Uterus (tissue), 4 donors: ENCODE data around the gene PCDH1. TPM values are rescaled to one million over a fixed set of nuclear protein-coding genes. Genes with fewer than 3 reads are reported as not detected.

Experiments used
- DNase-seq, 2 donors: peaks; one replicate each; pipeline ENCODE4 v3.0.0-alpha.2; 2019 to 2020
- H3K27ac ChIP-seq, 2 donors: fragments of 200-600 bp; sonication (generic); 1 replicate in 1 of 2; 2 replicates in 1 of 2; pipeline ENCODE4 v1.5.1; 2016 to 2018
- H3K27me3 ChIP-seq, 2 donors: fragments of 200-600 bp; sonication (generic); one replicate each; pipeline ENCODE4 v1.5.1; 2018 to 2019; ENCODE audit warnings: control low read depth in 1 of 2
- H3K36me3 ChIP-seq, 2 donors: fragments of 200-600 bp; sonication (generic); one replicate each; pipeline ENCODE4 v1.5.1; 2019; ENCODE audit warnings: control low read depth in 1 of 2
- H3K4me1 ChIP-seq, 2 donors: fragments of 200-600 bp; sonication (generic); one replicate each; pipeline ENCODE4 v1.5.1; 2018 to 2019; ENCODE audit warnings: control low read depth in 1 of 2
- H3K4me3 ChIP-seq, 2 donors: fragments of 200-600 bp; sonication (generic); 1 replicate in 1 of 2; 2 replicates in 1 of 2; pipeline ENCODE4 v1.5.1; 2018 to 2019; ENCODE audit warnings: mild to moderate bottlenecking in 1 of 2
- H3K9me3 ChIP-seq, 2 donors: fragments of 200-600 bp; sonication (generic); one replicate each; pipeline ENCODE4 v1.5.1; 2019; ENCODE audit warnings: control low read depth in 1 of 2
- CTCF ChIP-seq, 4 experiments: fragments of 200-600 bp in 2 of 4; fragments of 450-650 bp in 2 of 4; sonication (generic) in 2 of 4; IDR thresholded peaks; one replicate each; pipeline ENCODE4 v1.5.1; 2016 to 2019; ENCODE audit warnings: antibody characterized with exemption in 4 of 4, mild to moderate bottlenecking in 2 of 4, moderate library complexity in 1 of 4
- POLR2A ChIP-seq, 2 donors: fragments of 450-650 bp; IDR thresholded peaks; one replicate each; pipeline ENCODE4 v1.6.1; 2016; ENCODE audit warnings: antibody characterized with exemption in 2 of 2, mild to moderate bottlenecking in 1 of 2, moderate library complexity in 1 of 2
- intact Hi-C: fragments of 100-400 bp; cut with DNase I; formaldehyde crosslinking; loops from one replicate; pipeline ENCODE4 v1.15.1; 2023; ENCODE audit warnings: low total_unique reads
- total RNA-seq, 4 donors: library from RNA; depleted of rRNA in 3 of 4; stranded (reverse); fragments of >200 nt in 3 of 4; gene quantifications; one replicate each; pipeline versions ENCODE4 v1.1.0 to v1.2.4, GENCODE V29; 2014 to 2023
- donor health status: DM: yes; HTN: yes; CAD: no.

Gene PCDH1
- total RNA-seq, 4 donors from 2014 or later: 29.2 to 46.7 (median 31.5) TPM

DNA sequence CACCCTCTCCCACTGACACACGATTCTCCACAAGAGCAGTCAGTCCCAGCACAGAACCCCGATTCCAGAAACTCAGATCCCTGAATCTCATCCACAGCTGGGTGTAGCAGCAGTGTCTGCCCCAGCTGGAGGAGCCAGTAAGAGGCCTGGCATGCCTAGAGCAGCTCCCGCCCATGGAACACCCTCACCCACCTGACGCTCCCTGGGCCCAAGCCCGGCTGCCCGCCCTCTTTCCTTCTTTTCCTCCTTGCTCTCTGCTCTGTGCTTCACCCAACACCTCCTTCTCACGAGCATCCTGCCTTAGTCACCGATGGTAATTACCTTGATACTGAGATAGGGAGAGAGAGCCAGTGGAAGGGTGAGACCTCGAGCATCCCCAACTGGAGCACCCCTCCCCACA is 8.7 kb downstream of the PCDH1 start:
- DNase-seq: no peak
- Histone ChIP-seq H3K27me3 (no peaks in the 10 kb centered on the region), H3K36me3 (no peaks in the 10 kb centered on the region), H3K9me3 (no peaks in the 10 kb centered on the region), H3K27ac (no peak overlapping the region), H3K4me1 (no peaks in the 10 kb centered on the region), H3K4me3 (no peak overlapping the region)
- TF ChIP-seq CTCF (IDR thresholded peaks at IDR 0.05) (no peak), POLR2A (IDR thresholded peaks at IDR 0.05) (no peak)
- intact Hi-C loops: loop anchor here (5.0 kb wide), 1 partner anchor 708 kb away; no protein-coding TSS in a partner anchor

GRCh38 chr5:141869040-141869439 is 9.2 kb downstream of the PCDH1 start:
- H3K27ac ChIP-seq: no peak overlapping the region

DNA sequence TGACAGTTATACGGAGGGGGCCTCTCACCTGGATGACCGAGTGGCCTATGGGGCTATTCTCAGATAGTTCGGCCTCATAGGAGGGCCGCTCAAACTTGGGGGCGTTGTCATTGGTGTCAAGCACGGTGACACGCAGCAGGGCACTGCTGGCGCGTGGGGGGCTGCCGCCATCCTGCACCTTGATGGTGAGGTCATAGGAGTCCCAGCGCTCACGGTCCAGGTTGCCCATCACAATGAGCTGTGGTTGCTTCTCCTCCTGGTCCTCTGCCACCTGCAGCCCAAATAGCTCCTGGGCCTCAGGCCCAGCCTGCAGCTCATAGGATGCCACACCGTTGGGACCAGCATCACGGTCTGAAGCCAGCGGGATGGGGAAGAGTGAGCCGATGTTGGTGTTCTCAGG is 9.7 kb downstream of the PCDH1 start:
- Histone ChIP-seq H3K9me3 (no peaks in the 10 kb centered on the region), H3K27ac (no peak overlapping the region), H3K4me3 (no peak overlapping the region), H3K27me3 (no peaks in the 10 kb centered on the region), H3K36me3 (no peaks in the 10 kb centered on the region), H3K4me1 (no peaks in the 10 kb centered on the region)
- no peak for TF ChIP-seq CTCF (IDR thresholded peaks at IDR 0.05)
- no peak for TF ChIP-seq POLR2A (IDR thresholded peaks at IDR 0.05)
- intact Hi-C loops: loop anchor here (5.0 kb wide), 1 partner anchor 709 kb away; no protein-coding TSS in a partner anchor
- no peak for DNase-seq

More at GRCh38 chr5:141869040-141869439, 9.2 kb downstream of the PCDH1 start:
- Histone ChIP-seq H3K4me1 (no peaks in the 10 kb centered on the region), H3K27me3 (no peaks in the 10 kb centered on the region), H3K9me3 (no peaks in the 10 kb centered on the region), H3K36me3 (no peaks in the 10 kb centered on the region), H3K4me3 (no peak overlapping the region)
- TF ChIP-seq POLR2A (IDR thresholded peaks at IDR 0.05): no peak
- intact Hi-C loops: loop anchor here (5.0 kb wide), 1 partner anchor 708 kb away; no protein-coding TSS in a partner anchor
- DNase-seq: no peak

DNA sequence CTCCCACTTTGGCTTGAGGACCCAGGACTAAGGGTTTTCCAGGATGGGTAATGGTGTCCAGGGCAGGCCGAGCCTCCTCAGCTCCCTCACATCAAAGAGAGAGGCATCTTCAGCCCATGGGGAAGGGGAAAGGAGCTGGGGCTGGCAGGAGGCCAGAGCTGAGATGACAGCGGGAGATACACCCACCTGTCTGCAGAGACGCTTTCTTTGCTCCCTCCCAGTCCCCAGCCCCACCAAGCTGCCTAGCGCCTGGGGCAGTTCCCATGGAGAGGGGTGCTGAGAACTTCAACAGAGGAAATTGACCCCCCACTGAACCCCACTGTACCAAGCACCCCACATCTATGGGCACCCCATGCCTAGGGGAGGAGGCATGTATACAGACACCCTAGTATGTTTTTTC is 10.6 kb downstream of the PCDH1 start:
- no peaks in the 10 kb centered on the region for H3K27me3 ChIP-seq
- no peak for DNase-seq
- no peak overlapping the region for H3K4me3 ChIP-seq
- no peaks in the 10 kb centered on the region for H3K36me3 ChIP-seq
- intact Hi-C loops: loop anchor here (5.0 kb wide), 1 partner anchor 710 kb away; no protein-coding TSS in a partner anchor
- no peaks in the 10 kb centered on the region for H3K4me1 ChIP-seq
- no peaks in the 10 kb centered on the region for H3K9me3 ChIP-seq
- TF ChIP-seq CTCF (IDR thresholded peaks at IDR 0.05) (no peak), POLR2A (IDR thresholded peaks at IDR 0.05) (no peak)
- no peak overlapping the region for H3K27ac ChIP-seq

GRCh38 chr5:141867139-141867538 is 11.1 kb downstream of the PCDH1 start:
- Histone ChIP-seq H3K27ac (no peak overlapping the region), H3K27me3 (no peaks in the 10 kb centered on the region), H3K36me3 (no peaks in the 10 kb centered on the region), H3K9me3 (no peaks in the 10 kb centered on the region), H3K4me3 (no peak overlapping the region), H3K4me1 (no peaks in the 10 kb centered on the region)
- intact Hi-C loops: loop anchor here (5.0 kb wide), 1 partner anchor 710 kb away; no protein-coding TSS in a partner anchor
- no peak for TF ChIP-seq POLR2A (IDR thresholded peaks at IDR 0.05)
- TF ChIP-seq CTCF (IDR thresholded peaks at IDR 0.05): no peak
- DNase-seq: no peak

GRCh38 chr5:141866096-141866495 is 12.1 kb downstream of the PCDH1 start:
- Histone ChIP-seq H3K4me3 (no peak overlapping the region), H3K27ac (no peak overlapping the region)
- DNase-seq: no peak

More at GRCh38 chr5:141866096-141866495, 12.1 kb downstream of the PCDH1 start:
- Histone ChIP-seq H3K36me3 (no peaks in the 10 kb centered on the region), H3K4me1 (no peaks in the 10 kb centered on the region), H3K9me3 (no peaks in the 10 kb centered on the region), H3K27me3 (no peaks in the 10 kb centered on the region)
- intact Hi-C loops: loop anchor here (5.0 kb wide), 1 partner anchor 711 kb away; no protein-coding TSS in a partner anchor
- peak in 1 of 2 donors; percentile 12 for TF ChIP-seq POLR2A (IDR thresholded peaks at IDR 0.05)
- no peak for TF ChIP-seq CTCF (IDR thresholded peaks at IDR 0.05)
